AG04449 (cell line): ENCODE results near the gene SMIM43.

Experiments
- CTCF ChIA-PET: fragments of 350-600 bp; formaldehyde crosslinking; extraction: SDS; loops from one replicate; lab custom pipeline; 2021; ENCODE audit warnings: antibody characterized with exemption; lab: Yijun Ruan, JAX
- POLR2A ChIA-PET: fragments of 400-600, 350-600 bp; formaldehyde crosslinking; extraction: SDS; loops from one replicate; lab custom pipeline; 2020; ENCODE audit warnings: antibody characterized with exemption, inconsistent platforms; lab: Yijun Ruan, JAX
- DNase-seq: peaks from one replicate; pipeline ENCODE4 v3.0.0-alpha.2; 2010; ENCODE audit warnings: low read depth, low spot score
- H3K4me3 ChIP-seq: 2 replicates; pipeline ENCODE4 v1.5.1; 2011; ENCODE audit warnings: low read depth, mild to moderate bottlenecking, control low read depth, low read length
- TF ChIP-seq, protein P1 (sequence below): IDR thresholded peaks from one replicate; pipeline ENCODE4 v1.5.1; 2011; ENCODE audit warnings: mild to moderate bottlenecking, moderate library complexity, low read length, control low read depth, inconsistent platforms; ENCODE audit not compliant: insufficient read depth; ENCODE audit errors: missing control alignments

The SMIM43 gene

DNA sequence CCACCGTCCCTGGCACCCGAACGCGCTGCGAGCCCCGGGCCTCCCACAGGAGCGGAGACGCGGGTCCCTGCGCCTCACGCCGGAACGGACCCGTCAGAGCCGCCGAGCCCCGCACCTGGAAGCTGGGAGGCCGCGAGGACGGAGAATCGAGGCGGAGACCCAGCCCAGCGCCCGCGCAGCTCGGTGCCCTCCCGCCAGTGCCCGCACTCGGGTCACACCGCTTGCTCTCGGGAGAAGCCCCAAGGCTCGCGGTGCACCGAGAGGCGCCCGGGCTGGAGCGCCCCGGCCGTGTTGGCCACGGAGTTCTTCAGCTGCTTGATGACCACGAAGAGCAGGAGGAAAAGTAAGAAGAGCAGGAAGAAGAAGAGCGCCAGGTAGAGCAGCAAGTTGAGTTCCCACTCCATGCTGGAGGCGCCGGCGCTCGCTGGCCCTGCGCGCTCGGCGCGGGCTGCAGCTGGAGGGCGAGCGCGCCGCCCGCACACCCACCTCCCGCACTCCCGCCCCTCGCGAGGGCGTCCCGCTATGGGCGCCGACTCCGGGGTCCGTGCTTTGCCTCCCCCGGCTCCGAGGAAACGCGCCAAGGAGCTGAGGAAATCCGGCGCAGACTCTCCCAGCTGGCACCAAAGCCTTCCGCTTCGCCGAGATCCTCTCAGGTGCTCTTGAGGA is at the start of gene SMIM43:
TSS of gene SMIM43 (minus strand) at position 463 of the 666 bp plus-strand sequence. CDS start at position 404, 59 bp downstream.
- POLR2A ChIA-PET = no interaction called here
- TF ChIP-seq, protein P1, sequence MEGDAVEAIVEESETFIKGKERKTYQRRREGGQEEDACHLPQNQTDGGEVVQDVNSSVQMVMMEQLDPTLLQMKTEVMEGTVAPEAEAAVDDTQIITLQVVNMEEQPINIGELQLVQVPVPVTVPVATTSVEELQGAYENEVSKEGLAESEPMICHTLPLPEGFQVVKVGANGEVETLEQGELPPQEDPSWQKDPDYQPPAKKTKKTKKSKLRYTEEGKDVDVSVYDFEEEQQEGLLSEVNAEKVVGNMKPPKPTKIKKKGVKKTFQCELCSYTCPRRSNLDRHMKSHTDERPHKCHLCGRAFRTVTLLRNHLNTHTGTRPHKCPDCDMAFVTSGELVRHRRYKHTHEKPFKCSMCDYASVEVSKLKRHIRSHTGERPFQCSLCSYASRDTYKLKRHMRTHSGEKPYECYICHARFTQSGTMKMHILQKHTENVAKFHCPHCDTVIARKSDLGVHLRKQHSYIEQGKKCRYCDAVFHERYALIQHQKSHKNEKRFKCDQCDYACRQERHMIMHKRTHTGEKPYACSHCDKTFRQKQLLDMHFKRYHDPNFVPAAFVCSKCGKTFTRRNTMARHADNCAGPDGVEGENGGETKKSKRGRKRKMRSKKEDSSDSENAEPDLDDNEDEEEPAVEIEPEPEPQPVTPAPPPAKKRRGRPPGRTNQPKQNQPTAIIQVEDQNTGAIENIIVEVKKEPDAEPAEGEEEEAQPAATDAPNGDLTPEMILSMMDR = no peak
- DNase-seq = no peak
- CTCF ChIA-PET = interaction anchor here (0.7 to 1.7 kb wide), 3 partner anchors 13 to 57 kb away, joined by 4 to 9 read pairs (median 4); no protein-coding TSS in a partner anchor
- peak within 1 kb of the TSS; percentile 66 for H3K4me3 ChIP-seq

DNA sequence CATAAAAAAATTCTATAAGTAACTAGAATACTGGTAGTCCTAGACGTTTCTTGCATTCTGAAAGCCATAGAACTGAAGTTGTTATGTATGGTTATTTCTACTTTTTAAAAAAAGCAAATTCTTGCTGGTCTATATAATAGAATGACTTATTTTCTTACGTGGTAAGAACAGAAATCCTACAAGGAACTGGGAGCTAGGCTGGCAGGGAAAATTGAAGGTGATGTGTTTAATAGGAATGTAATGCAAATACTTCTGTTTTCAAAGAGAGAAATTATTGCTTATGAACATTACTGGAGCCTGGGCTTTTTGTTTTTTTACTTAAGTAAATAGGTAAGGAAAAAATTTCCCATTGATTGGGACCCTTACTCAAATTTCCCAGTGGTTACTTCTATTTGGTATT is 49.8 kb upstream of the SMIM43 start:
- POLR2A ChIA-PET = no interaction called here
- CTCF ChIA-PET = interaction anchor here (1.2 kb wide), 1 partner anchor 8 kb away, joined by 3 read pairs; no protein-coding TSS in a partner anchor
- TF ChIP-seq, protein P1 = no peak
- H3K4me3 ChIP-seq = no peak overlapping the region
- no peak for DNase-seq

DNA sequence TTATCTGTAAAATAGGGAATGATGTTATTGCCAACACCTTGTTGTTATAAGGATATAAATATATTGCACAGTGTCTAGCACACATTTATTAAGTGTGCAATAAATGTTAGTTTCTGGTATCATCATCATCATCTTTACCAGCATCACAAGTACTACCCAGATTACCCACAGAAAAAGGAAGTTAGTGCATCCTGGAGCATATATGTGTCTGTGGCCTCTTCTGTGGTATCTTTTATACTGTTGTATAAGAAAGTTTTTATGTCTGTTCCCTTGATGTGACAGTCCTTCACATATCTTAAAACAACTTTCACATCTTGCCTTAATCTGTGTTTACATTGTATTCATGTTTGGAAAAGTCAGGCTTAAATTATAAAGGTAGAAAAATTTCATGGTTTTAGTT is 46.2 kb upstream of the SMIM43 start:
- DNase-seq = no peak
- CTCF ChIA-PET = no interaction called here
- POLR2A ChIA-PET = no interaction called here
- TF ChIP-seq, protein P1 = no peak
- no peak overlapping the region for H3K4me3 ChIP-seq

DNA sequence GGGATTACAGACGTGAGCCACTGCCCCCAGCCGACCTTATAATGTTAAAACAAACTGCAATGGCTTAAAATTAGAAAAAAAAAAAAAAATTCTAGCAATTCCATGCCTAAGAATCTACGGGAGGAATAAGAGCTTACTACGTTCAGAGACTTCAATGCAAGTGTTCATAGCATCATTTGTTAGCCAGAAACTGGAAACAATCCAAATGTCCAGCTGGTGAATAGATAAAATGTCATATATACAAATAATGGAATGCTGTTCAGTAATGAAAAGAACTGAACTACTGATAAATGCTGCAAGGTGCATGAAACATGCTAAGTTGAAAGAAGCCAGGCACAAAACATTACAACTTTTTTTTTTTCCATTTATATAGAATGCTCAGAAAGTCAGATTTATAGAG is 41.4 kb upstream of the SMIM43 start:
- DNase-seq = no peak
- ChIA-PET POLR2A (no interaction called here), CTCF (no interaction called here)
- TF ChIP-seq, protein P1 = no peak
- H3K4me3 ChIP-seq = no peak overlapping the region

DNA sequence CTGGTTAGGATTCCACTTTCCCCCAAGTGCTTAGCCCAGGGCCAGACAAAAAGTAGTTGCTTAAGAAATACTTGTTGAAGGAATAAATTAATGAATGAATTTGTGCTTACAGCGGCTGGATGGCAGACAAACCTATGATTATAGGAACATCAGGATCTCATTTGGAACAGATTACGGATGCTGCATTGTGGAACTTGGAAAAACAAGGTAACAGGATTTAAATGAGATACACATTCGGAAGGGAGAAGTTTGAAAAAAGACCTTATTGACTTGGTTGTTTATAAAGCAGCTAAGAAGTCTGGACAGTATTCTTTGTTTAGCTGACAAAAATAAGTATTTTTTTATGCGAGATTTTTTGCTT is 36.7 kb upstream of the SMIM43 start:
- TF ChIP-seq, protein P1 = no peak
- POLR2A ChIA-PET = interaction anchor here (1.0 to 1.2 kb wide), 2 partner anchors 12 to 22 kb away, joined by 3 to 6 read pairs; partner anchors contain the start of gene CCNA2
- no peak for DNase-seq
- CTCF ChIA-PET = no interaction called here
- peak overlapping the region; percentile 97 for H3K4me3 ChIP-seq

DNA sequence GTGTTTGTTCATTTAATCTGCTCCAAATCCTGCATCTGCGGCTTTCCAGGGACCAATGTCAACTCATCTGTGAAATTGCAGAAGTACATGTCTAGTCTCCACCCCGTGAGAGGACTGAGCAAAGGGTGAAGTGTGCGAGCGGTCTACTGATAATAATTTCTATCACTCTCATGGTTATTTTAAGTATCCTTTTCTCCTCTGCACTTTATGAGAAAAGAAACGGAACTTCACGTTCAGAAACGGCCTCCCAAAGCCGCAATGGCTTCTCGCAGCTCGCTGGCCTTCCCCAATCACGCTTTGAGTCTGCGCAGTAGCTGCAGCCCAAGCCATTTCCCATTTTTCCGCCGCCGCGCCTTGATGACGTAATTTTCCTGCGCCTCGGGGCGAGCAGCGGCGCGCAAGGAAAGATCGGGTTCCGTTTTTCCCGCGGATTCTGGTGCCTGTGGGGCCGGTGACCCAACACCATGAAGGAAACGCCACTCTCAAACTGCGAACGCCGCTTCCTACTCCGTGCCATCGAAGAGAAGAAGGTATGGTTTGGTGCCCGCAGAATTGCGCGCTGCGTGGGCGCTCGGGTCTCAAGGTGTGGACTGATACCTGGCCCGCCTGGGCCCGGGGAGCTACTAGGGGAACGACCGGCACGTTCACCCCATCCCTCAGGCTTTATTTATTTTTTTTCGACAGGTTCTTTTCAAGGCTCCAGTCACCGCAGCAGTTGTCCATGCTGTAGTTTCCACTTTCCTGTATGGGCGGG is 36.2 kb upstream of the SMIM43 start, which contains the start of gene EXOSC9:
TSS of gene EXOSC9 (plus strand) at position 363 of the 754 bp plus-strand sequence. CDS start at position 465, 102 bp downstream.
- ChIA-PET CTCF (no interaction called here), POLR2A (interaction anchor here (1.0 to 1.2 kb wide), 2 partner anchors 11 to 23 kb away, joined by 3 to 6 read pairs; partner anchors contain the start of gene CCNA2)
- peak within 1 kb of the TSS; percentile 97 for H3K4me3 ChIP-seq
- no peak for DNase-seq
- TF ChIP-seq, protein P1 = no peak
